Measurements from ENCODE around the gene PIF1.

DNA sequence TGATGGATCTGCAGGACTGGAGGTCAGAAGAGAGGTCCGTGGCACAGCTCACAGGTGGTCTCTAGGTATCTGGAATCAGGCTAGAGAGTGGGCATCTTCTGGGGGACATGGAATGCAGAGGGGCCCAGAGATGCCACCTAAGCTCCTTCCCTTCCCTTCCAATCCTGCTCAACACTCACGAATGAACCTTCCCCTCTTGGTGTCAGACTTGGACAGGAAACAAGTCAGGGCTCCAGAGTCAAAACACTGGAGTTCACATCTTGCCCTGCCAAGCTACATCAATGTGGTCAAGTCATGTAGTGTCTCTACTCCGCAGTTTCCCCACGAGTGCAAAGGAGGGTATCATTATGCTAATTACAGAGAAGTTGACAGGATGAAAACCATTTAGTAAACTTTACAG is 34.0 kb downstream of the PIF1 start:
- TF ChIP-seq, protein P1, sequence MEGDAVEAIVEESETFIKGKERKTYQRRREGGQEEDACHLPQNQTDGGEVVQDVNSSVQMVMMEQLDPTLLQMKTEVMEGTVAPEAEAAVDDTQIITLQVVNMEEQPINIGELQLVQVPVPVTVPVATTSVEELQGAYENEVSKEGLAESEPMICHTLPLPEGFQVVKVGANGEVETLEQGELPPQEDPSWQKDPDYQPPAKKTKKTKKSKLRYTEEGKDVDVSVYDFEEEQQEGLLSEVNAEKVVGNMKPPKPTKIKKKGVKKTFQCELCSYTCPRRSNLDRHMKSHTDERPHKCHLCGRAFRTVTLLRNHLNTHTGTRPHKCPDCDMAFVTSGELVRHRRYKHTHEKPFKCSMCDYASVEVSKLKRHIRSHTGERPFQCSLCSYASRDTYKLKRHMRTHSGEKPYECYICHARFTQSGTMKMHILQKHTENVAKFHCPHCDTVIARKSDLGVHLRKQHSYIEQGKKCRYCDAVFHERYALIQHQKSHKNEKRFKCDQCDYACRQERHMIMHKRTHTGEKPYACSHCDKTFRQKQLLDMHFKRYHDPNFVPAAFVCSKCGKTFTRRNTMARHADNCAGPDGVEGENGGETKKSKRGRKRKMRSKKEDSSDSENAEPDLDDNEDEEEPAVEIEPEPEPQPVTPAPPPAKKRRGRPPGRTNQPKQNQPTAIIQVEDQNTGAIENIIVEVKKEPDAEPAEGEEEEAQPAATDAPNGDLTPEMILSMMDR (IDR thresholded peaks at IDR 0.05; ENCODE audit: insufficient read depth, low read depth, low read length) = no peak
- no peak for TF ChIP-seq EZH2 (IDR thresholded peaks at IDR 0.05; ENCODE audit: insufficient read depth, low read length)

Data from astrocyte (in vitro differentiated cells and primary cell).